NK-92 treated with Interleukin-12 subunit alpha and Interleukin-12 subunit beta, amount 100 ng/mL, for 24 hours (cell line): Measurements from ENCODE around the gene SYNJ2.

Source experiments
- DNase-seq: peaks from one replicate; lab custom pipeline; 2025; lab: John Stamatoyannopoulos, UW

Gene SYNJ2

DNA sequence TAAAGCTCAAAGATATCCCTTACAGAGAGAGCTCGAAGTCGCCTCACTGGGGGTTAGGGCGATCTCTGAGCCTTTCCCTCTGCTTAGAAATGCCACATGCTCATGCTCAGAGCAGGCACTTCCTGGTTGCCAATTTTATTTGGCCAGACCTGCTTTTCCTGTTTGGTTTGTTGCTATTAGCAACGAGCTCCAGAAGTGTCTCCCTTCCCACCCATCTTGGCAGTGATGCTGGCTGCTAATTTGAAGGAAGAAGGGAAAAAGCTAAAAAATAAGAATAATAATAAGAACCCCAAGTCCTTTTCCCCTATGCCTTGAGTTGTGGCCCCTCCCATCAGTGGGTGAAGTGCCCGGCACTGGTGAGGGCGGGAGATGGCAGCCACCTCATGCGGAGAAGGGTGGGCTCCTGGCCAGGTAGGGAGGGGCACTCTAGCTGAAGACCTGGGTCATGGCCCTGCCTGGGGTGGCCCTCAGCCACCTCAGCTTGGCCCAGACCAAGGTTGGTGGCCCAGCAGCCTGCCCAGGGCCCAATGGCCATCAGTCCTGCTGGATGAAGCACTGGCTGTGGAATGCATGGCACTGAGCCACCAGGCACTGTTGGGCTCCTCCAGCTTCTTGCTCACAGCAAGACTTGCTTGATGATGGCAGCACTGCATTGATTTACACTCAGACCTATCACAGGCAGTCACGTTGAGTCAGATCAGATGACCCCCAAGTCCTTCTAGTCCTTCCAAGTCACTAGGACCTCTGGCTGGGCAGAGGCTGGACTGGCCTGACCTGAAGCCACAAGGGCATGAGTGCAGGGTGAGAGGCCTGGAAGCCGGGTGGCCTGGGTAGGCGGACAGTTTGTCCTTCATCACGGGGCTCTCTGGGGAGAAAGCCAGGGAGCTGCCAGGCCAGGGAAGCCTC, 79.0 kb downstream of the SYNJ2 start:
- no peak for DNase-seq

DNA sequence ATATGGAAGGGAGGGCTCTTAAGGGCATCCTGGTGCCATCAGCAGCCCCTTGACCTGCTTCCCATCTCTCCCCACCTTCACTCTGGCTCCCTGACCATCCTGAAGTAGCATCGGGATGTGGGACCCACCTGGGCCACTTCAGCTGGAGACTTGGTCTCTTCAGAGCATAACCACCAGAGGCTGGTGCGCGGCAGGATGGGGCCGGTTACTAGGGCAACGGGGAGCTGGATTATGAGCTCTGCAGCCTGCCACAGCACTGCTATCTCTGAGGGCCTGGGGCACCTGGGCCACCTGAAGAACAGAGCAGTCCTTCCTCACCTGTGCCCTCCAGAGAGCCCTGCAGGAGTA, 79.7 kb downstream of the SYNJ2 start:
- DNase-seq, result no peak

DNA sequence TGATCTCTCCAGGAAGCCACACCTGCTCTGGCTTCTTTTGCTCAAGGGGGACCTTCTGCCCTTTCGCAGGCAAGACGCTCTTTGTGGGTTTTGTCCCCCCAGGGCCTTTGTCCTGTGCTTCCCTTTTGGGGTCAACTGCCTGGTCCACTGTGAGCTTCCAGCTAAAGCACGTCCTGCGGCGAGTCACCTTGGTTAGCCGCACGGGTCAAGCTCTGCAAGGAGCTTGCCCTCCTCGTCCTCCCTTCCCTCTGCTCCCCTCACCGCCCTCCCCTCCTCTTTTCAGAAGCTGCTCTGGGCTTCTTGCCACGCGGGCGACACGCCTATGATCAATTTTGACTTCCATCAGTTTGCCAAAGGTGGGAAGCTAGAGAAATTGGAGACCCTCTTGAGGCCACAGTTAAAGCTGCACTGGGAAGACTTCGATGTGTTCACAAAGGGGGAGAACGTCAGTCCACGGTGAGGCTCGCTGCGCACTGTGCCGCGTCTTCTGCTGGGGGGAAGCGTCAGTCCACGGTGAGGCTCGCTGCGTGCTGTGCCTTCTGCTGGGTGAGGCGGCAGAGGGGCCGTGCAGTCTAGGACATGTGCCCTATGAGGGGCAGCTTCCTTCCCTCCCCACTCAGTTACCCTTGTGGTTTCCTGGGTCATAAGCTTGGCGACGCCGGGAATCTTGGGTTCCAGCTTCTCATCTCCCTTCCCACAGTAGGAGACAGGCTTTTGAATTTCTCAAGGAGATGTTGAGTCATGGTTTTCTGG, 80.2 kb downstream of the SYNJ2 start:
- no peak for DNase-seq

DNA sequence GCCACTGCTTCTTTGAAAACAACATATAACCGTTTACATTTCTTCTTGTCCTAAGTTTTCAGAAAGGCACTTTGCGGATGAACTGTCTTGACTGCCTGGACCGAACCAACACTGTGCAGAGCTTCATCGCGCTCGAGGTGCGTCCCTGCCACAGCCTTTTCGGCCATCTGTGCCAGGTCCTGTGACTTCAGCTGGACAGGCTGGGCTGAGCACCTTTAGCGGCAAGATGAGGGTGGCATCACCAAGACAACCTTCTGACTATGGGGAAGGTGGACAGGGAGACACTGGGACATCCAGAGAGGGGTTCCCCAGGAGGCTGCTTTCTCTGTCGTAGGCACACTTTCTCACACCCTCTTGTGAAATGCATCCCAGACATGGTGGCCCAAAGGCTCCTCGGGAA, 82.1 kb downstream of the SYNJ2 start:
- no peak for DNase-seq

DNA sequence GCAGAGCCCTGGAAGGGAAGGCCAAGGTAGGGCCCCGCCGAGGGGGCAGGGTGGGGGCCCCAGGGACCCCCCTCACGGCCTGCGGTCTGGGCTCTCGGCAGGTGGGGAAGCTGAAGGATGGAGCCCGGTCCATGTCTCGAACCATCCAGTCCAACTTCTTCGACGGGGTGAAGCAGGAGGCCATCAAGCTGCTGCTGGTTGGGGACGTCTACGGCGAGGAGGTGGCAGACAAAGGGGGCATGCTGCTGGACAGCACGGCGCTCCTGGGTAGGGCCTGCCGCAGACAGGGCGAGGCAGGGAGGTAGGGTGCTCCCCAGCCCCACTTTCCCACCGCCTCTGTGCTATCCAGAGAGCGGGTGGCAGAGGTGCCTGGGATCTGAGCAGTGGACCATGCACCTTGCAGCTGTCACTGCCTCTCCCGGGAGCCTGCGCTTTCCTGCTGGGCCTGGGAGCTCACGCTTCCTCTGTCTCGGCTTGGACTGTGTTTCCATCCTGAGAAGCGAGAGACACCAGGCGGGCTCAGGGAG, 83.1 kb downstream of the SYNJ2 start:
- DNase-seq, result no peak

DNA sequence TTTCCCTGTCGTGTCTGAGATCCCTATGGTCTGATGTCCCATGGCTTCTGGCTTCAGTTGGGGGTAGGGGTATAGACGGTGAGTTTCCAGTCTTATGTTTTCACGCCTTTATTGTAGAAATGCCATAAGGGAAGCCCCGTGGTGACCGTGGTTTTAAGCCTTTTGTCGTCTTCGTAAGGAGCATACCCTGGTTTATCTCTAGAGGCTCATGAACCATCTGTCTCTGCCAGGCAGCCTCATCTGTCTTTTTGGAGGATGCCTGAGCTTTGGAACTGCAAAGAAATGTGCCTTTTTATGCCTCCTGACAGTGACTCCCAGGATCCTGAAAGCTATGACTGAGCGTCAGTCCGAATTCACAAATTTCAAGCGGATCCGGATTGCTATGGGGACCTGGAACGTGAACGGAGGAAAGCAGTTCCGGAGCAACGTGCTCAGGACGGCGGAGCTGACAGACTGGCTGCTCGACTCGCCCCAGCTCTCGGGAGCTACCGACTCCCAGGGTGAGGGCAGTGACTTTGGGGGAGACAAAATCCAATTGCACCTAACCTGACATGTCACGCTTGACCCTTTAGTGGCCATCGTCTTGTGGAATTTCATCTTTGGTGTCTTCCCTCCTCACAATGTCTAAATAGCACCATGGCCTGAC, 84.6 kb downstream of the SYNJ2 start:
- DNase-seq, result no peak

DNA sequence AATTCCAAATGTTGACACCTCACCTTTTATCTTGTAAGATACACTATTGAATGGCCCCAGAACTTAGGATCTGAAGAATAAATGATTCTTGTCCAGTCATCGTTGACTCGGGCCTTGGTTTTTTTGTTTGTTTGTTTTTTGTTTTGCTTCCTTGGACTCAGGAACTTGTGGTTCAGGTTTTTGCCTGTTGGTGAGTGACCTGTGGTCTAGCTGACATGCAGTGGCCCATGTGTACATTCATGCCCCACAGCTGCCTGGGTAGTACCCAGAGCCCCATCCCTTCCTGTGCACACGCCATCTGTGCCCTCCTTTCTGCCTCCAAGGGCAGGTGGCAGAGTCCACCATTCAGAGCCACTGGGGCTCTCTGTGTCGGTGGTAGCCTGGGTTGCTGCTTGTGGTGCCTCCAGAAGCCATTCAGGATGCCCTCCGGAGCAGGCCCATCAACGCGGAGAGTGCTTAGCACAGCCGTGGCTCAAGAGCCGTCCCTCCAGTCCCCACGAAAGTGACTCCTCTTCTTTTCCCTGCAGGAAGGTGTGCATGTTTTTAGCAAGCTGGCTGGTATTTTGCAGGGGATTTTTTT, 85.9 kb downstream of the SYNJ2 start:
- DNase-seq, result no peak

DNA sequence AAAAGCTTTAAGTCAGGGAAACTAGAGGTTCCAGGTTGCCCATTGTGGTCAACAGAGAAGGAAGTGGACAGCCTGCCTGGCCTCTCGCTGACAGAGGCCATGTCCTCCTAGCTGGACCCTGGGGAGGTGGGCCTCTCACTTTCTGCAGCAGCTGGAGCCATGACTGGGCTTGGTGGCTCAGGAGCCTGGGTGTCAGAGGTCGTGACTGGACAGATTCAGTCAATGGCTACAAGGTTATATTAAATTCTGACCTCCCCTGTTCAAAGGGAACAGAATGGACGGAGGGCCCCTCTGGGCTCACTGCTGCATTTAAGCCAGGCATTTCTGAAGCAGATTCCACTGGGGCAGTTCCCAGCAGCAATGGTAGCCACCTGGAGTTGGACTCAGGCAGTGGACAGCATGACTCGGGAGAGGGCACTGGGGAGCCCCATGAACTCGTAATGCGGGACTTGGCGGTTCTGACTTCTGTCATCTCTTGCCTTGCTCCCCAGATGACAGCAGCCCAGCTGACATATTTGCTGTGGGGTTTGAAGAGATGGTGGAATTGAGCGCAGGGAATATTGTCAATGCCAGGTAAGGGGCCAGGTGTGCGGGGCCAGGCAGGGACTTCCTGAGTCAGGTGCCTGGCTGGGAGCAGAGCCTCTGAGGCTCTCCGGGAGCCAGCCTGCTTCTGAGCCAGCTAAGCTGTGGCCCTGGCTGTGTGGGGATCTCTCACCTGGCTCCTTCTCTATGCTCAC, 86.7 kb downstream of the SYNJ2 start:
- no peak for DNase-seq

DNA sequence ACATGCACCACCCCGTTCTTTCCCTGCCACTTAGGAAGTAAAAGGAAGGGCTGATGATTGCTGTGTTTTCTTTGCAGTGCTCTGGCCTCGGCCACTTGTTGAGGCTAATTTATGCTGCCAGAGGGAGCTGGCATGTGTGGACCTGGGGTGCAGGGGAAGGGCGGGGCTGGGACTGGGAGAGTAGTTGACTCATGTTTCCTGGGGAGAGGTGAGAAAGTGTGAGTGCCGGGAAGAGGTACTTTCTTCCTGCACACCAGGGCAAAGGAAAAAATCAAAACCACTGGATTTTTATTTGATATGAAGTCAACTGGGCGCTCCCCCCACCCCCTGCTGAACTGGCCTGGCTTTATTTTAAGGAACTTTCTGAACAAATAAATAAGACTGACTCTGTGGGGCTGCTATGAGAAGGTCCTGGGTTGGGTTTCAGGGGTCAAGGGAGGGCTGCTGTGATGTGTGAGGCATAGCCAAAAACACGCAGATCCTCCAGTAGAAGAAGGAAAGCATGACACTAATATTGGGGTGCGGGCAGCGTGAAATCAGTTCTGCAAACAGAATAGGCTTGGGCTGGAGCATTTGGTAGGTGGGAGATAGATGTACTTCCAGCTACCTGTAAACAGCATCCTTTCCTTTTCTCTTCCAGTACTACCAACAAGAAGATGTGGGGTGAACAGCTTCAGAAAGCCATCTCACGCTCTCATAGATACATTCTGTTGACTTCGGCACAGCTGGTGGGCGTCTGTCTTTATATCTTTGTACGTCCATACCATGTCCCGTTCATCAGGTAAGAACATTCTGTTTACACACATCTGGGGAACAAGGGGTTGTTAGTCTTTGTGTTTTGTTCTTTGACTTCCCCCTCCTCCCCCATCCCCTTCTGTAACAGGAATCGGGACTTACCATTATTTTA, 87.5 kb downstream of the SYNJ2 start:
- DNase-seq, result peak; percentile 31

DNA sequence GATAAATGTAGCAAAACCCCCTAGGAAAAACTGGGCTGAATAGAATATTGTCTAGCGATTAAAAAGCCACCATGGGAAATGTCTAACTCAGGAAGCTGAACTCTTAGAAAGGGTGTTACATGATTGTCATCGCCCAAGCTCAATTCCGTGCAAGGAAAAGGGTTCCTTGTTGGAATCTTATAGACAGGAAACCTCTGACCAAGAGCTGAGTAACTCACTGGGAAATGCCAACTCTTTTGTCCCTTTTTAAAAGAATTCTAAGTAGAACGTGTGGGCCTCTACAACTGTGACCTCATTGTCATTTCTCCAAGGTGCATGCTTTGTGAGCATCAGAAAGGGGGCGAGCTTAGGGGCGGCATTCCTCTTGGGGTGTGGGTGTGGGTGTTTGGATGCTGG, 88.1 kb downstream of the SYNJ2 start:
- DNase-seq, result no peak

DNA sequence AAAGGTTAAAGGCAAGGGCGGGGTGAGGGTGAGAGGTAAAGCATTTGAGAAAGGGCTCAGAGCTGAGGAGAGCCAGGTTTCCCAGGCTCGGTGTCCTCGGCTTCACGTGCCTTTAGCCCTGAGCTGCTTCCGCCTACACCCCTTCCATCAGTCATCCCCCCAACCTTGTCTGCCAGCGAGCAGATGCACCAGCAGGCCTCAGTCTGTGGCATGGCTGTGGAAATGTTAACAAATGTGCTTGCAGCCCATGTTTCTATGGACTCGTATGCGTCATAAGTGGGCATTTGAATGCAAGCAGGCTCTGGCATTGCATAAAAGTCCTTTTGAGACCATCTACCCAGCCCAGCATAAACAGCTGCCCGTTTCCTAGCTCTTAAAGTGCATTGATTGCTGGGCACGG, 88.8 kb downstream of the SYNJ2 start:
- DNase-seq, result no peak

DNA sequence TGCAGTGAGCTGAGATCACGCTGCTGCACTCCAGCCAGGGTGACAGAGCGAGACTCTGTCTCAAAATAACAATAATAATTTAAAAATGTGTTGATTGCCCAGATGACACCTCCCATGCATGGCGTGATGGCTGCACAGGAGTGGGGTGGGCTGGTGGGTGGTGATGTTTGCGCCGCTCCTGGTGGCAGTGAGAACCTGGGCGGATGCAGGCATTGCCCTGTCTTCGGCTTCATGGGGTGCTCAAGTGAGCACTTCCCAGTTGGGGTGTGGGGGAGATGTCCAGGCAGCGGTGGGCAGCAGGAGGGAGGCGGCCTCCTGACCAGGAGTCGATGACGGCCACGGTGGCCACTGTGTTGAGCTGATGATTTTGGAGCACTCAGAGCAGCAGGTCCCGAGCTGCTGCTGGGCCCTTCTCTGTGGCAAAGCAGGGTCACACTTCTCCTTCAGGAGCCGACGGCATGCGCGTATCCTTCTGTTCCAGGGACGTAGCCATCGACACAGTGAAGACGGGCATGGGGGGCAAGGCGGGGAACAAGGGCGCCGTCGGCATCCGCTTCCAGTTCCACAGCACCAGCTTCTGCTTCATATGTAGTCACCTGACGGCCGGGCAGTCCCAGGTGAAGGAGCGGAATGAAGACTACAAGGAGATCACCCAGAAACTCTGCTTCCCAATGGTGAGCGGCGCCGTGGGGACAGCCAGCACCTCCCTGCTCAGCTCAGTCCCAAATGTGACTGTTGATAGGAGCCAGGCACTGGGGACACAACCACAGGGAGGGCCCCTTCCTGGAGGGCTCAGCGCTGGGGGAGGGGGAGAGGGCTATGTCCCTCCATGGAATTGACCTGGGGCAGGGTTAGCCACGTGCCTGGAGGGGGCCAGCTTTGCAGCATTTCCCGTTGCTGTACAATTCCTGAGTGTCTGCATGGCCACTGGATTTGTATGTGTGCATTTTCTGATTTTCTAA, 89.7 kb downstream of the SYNJ2 start:
- no peak for DNase-seq

DNA sequence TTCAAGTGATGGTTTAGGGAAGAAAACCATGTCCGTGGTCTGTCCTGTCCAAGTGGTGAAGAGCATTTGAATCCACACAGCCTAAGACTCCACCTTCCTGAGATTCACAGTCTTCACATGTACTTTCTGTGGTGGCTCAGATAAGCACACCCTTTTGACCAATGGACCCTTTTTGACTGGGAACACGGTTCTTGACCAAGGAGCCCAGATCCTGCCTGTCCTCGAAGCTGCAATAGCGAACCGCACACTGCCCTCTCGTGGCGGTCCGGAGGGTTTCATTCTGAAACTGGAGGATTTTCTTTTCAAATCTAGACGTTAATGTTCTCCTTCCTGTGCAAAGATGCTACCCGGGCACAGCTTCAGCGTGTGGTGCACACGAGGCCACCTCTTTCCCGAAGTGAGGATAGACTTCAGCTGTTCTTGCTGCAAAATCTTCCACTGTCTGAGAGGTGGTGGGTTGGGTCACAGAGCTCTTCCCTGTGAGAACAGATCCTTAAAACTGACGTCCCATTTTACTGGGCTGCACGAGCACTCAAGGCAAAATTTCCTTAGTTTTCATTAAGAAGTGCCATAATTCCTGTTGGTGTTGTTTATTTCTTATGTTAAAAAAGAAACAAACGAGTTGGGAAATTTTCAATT, 90.5 kb downstream of the SYNJ2 start:
- peak; percentile 29 for DNase-seq

DNA sequence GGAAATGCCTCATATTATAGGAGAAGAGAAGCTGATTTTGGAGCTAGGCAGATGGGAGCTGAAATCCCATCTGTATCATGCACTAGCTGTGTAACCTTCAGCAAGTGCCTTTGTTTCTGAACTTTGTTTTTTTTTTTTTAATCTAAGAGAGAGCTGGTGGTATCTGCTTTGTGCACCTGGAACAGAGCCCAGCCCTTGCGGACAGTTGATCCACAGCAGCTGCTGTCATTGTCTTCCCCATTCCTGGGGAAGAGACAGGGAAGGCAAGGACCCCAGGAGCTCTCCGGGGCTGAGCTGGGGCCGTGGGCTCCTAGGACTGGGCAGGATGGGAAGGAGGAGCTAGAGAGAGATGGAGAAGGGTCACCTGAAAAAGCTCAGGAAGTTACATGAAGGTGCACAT, 92.1 kb downstream of the SYNJ2 start:
- no peak for DNase-seq

DNA sequence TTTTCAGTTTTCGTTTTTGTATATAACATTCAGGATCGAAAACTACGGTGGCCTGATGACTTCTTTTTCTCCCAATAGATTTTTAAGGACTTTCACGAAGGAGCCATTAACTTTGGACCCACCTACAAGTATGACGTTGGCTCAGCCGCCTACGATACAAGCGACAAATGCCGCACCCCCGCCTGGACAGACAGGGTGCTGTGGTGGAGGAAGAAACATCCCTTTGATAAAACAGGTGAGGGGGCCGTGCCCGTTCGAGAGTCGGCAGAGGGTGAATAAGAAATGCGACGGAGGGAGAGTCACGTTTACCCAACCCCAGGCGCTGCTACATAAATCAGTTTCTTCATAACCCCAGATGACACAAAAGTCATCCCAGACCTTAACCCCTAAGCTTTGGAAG, 94.9 kb downstream of the SYNJ2 start:
- DNase-seq, result no peak

DNA sequence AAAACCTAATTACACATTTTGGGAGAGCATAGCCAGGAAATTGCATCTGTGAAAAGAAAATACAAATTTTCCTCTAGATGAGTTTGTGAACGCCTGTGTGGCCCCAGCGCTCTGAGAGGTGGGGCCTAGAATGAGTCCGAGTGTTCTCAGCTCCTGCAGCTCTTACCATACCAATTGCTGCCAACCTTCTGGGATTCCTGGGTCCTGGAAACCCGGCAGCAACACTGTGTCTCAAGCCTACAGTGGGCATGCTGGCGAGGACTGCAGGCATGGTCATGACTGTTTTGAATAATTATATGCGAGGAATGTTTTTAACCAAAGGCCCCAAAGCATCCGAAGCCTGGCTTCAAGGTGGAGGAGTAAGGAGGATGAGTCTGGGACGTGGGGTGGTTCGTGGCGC, 96.0 kb downstream of the SYNJ2 start:
- DNase-seq, result no peak

DNA sequence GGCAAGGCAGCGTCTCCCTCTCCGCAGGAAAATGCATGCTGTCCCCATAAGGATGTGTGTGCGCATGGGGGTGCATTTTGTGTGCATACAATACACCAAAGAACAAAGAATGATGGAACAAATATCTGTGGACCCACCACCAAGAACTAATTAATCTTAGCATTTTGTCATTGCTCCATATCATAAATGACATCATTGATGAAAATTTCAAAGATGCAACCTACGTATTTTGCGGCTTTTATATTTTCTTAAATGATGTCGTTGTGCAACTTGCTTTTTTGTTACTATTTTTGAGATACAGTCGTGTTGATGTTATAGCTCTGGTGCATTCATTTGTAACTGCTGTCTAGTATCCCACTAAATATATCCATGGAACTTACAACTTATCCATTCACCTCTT, 96.7 kb downstream of the SYNJ2 start:
- no peak for DNase-seq

DNA sequence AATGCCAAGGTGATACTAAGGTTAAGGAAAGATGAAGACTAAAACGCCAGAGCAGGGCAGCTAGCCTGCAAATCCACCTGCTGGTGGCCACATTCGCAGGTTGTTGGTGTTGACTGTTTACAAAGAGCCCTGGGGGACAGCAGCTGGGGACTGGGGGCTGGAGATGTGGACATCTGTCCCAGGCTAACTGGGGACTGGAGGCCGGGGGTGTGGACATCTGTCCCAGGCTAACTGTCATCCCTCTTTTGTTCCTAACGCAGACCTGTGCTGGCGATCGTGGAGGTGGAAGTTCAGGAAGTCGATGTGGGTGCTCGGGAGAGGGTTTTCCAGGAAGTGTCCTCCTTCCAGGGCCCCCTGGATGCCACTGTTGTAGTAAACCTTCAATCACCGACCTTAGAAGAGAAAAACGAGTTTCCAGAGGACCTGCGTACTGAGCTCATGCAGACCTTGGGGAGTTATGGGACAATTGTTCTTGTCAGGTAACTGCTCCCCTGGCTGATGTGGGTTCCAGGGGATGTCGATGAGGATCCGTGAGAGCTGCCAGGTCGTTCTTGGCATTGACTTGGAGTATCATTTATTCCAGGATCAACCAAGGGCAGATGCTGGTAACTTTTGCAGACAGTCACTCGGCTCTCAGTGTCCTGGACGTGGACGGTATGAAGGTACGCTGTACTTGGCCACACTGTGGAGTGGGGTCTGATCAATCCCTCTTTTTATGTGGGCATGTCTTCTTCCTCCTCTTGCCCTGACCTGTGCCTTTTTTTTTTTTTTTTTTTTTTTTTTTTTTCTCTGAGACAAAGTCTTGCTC, 99.4 kb downstream of the SYNJ2 start:
- no peak for DNase-seq
